Measurements from ENCODE around the gene GRK1.

Gene GRK1

DNA sequence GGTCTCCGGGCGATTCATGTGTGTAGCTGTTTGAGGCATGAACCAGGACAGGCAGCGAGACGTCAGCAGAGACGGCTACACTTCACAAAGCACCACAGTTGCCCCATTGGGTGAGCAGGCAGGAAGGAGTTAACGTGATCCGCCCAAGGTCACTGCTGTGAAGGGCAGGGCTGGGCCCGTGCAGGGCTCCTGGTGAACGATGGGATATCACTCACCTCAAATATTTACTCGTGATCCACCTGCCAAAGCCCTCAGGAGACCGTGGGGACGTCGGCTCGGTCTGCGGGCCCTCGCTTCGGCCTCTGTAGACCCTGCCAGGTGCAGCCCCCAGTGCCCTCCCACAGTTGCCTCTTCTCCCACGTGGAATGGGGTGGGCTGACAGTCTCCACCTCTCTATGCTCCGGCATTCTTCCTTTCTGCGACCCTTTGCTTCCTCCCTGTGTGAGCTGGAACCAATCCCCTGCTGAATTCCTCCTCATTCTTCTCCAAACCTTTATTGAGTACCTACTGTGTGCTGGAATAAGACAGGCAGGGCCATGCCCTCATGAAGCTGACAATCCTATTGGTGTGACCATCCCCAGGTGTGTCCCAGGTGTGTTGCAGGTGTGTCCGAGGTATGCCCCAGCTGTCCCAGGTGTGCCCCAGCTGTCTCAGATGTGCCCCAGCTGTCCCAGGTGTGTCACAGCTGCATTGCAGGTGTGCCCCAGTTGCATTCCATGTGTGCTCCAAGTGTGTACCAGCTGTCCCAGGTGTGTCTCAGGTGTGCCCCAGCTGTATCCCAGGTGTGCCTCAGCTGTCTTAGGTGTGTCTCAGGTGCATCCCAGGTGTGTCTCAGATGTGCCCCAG is 2.0 kb upstream of the GRK1 start:
- DNase-seq (ENCODE audit: low read depth in 1 of 2, low spot score in 1 of 2) = no peak

DNA sequence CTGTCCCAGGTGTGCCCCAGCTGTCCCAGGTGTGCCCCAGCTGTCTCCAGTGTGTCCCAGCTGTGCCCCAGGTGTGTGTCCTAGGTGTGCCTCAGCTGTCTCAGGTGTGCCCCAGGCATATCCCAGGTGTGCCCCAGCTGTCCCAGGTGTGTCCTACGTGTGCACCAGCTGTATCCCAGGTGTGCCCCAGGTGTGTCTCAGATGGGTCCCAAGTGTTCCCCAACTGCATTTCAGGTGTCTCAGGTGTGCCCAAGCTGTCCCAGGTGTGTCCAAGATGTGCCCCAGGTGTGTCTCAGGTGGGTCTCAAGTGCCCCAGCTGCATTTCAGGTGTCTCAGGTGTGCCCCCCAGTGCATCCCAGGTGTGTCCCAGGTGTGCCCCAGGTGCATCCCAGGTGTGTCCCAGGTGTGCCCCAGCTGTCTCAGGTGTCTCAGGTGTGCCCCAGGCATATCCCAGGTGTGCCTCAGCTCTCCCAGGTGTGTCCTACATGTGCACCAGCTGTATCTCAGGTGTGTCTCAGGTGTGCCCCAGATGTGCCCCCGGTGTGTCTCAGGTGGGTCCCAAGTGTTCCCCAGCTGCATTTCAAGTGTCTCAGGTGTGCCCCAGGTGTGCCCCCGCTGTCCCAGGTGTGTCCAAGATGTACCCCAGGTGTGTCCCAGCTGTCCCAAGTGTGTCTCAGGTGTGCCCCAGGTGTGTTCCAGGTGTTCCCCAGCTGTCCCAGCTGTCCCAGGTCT is 1.3 kb upstream of the GRK1 start:
- DNase-seq (ENCODE audit: low read depth in 1 of 2, low spot score in 1 of 2) = no peak

DNA sequence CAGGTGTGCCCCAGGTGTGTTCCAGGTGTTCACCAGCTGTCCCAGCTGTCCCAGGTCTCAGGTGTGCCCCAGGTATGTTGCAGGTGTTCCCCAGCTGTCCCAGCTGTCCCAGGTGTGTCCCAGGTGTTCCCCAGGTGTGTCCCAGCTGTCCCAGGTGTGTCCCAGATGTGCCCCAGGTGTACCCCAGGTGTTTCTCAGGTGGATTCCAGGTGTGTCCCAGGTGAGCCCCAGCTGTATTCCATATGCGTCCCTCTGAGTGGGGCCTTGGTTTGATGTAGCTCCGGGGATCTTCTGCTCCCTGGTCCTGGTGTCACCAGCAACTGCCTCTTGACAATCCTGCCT is 719 bp upstream of the GRK1 start:
- DNase-seq (ENCODE audit: low read depth in 1 of 2, low spot score in 1 of 2) = no peak

DNA sequence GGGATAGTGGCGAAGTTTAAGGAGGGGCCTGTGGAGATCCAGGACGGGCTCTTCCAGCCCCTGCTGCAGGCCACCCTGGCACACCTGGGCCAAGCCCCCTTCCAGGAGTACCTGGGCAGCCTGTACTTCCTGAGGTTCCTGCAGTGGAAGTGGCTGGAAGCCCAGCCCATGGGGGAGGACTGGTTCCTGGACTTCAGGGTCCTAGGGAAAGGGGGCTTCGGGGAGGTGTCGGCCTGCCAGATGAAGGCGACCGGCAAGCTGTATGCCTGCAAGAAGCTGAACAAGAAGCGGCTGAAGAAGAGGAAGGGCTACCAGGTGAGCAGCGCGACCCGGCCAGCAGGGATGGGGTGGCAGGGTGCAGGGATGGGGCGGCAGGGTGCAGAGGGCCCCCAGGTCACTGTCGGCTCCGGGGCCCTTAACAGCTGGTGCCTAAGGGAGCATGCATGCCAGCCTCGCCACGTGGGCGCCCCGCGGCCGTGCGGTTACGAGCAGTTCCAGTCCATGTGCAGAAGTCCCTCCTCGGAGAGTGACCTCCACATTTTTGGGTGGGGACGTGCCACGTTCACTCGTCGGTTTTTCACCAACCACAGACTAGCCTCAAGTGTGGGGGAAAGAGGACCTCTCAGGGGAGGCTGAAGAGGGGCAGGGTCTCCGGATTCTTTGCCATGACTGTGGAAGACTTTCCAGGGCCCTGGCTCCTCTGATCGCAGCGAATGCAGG is 912 bp downstream of the GRK1 start:
- no peak for DNase-seq (ENCODE audit: low read depth in 1 of 2, low spot score in 1 of 2)

DNA sequence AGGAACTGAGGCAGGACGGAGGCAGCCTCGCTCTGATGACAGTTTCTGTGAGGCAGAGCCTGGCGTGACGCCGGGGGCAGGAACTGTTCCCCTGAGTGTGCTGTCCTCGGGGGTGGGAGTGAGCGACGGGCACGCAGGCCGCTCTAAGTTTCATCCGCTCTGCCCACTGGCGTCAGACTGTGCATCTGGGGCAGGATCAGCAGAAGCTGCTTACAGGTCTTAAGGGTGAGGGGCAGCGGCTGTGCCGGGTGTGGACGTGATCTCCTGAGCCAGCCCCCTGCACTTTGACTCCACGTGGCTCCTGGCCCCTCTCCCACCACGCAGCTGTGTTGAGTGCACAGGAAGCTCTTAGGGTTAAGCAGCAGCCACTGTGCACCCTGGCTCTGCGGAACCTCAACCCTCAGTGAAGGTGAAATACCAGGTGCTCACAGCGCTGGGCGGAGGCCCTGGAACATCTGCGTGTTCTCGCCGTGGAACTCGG is 1.5 kb downstream of the GRK1 start:
- no peak for DNase-seq (ENCODE audit: low read depth in 1 of 2, low spot score in 1 of 2)

DNA sequence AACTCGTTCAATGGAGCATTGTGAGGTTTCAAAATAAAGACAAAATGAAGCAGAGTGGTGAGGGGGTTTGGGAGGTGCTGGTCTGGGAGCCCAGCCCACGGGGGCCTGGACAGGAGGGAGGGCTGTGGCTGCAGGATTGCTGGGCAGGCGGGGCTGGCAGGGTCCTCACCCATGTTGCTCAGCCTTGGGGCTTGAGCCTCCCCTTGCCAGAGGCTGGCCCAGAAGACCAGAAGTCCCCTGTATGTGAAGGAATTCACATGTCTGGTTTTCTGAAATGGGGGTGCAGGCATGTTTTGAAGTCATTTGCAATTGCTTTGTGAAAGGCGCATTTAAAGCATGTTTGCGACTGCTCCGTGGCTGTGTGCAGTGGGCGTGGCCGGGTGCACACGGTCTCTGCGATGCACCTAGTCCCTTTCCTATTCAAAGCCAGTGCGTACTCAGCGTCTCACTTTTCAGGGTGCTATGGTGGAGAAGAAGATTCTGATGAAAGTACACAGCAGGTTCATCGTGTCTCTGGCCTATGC is 2.3 kb downstream of the GRK1 start:
- DNase-seq (ENCODE audit: low read depth in 1 of 2, low spot score in 1 of 2) = no peak

DNA sequence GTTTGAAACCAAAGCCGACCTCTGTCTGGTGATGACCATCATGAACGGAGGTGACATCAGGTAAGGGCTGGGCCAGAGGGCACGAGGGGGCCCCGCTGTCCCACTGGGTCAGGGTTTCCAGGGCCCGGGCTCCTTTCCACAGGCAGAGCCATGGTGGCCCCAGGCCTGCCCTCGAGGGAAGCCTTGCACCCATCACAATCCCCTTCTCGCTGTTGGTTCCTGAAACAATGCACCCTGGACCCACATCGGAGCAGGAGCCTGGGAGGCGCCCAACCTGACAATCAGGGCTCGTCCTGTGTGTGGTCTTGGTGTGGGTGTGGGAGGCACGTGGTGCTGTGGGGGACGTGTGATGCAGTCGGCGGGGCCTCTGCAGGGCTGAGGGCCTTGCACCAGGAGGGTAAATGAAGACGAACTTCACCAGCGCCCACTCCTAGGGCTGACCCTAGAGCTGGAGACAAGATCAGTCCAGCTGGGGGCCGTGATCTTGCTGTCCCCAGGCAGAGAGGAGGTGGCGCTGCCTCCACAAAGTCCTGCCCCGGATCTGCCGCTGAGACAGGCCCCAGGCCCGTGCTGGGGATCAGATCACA is 2.8 kb downstream of the GRK1 start:
- DNase-seq (ENCODE audit: low read depth in 1 of 2, low spot score in 1 of 2) = no peak

DNA sequence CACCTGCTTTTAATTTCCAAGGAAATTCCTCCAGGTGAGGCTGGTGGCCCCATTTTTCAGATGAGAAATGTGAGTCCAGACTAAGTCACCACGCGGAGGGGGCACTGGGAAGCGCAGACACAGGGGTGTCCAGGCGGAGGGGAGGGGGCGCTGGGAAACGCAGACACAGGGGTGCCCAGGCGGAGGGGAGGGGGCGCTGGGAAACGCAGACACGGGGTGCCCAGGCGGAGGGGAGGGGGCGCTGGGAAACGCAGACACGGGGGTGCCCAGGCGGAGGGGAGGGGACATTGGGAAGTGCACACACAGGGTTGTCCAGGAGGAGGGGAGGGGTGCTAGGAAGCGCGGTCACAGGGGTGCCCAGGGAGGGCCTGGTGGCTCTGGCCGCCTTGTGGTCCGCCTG is 3.5 kb downstream of the GRK1 start:
- no peak for DNase-seq (ENCODE audit: low read depth in 1 of 2, low spot score in 1 of 2)

DNA sequence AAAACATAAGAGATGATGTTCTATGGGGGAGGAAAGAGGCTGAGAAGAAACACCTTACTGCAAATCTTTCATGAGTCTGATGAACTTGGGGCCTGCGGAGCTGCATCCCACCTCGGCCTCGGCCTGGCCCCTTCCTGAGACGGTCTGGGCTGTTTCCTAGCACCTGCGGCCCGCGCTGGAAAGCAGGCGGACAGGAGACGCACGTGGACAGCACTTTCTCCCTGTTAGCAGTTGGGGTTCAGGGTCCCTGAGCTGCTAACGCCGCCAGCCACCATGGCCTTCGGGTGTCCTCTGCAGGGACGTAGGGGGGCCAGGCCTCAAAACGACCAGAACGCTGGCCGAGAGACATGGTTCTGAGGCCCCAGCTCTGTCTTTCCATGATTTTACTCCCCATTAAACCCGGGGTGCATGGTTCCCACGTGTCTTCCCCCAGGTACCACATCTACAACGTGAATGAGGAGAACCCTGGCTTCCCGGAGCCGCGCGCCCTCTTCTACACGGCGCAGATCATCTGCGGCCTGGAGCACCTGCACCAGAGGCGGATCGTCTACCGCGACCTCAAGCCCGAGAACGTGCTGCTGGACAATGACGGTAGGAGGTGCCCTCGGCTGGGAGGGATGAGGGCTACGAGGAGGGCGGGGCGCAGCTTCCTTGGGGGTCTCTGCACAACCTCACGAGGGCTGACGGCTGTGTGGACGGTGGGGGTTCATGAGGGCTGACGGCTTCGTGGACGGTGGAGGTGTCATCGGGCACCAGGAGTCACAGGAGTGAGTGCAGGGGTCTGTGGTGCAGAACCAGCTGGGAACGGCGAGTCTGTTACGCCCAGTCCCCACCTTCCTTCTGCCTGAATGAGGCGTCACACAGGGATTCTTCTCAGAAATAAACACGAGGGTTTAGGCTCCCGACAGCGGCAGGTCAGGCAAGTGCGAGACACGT is 4.3 kb downstream of the GRK1 start:
- DNase-seq (ENCODE audit: low read depth in 1 of 2, low spot score in 1 of 2) = no peak

DNA sequence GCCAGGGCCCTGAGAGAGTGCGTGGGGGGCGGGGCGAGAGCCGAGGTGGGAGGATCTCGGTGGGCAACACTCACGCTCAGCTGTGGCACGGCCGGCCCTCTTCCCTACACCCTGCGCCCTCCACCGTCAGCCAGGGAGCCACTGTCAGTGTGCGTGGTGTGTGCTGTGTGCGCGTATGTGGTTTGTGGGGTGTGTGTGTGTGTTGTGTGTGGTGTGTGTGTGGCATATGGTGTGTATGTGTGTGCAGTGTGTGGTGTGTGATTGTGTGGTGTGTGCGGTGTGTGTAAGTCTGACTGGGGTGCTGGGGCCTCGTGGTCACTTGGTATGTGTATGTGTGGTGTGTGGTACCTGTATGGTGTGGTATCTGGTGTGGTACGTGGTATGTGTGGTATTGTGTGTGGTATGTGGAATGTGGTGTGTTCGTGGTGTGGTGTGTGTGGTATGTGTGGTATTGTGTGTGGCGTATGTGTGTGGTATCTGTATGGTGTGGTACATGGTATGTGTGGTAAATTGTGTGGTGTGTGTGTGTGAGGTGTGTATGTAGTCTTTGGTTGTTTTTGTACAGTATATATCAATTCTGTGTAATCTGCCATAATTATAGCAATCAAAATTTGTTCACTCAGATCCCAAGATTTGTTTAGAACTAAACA is 5.1 kb downstream of the GRK1 start:
- no peak for DNase-seq (ENCODE audit: low read depth in 1 of 2, low spot score in 1 of 2)

DNA sequence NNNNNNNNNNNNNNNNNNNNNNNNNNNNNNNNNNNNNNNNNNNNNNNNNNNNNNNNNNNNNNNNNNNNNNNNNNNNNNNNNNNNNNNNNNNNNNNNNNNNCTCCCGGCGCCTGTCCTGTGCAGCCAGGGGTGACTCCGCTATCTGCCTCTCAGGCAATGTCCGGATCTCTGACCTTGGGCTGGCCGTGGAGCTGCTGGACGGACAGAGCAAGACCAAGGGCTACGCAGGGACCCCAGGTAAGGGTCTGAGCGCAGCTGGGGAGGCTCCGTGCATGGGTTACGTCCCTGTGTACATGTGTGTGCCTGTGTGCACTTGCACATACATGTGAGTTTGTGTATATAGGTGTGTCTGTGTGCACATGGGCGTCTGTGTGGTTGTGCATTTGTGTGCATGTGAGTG is 55.9 kb downstream of the GRK1 start:
- no peak for DNase-seq (ENCODE audit: low read depth in 1 of 2, low spot score in 1 of 2)

DNA sequence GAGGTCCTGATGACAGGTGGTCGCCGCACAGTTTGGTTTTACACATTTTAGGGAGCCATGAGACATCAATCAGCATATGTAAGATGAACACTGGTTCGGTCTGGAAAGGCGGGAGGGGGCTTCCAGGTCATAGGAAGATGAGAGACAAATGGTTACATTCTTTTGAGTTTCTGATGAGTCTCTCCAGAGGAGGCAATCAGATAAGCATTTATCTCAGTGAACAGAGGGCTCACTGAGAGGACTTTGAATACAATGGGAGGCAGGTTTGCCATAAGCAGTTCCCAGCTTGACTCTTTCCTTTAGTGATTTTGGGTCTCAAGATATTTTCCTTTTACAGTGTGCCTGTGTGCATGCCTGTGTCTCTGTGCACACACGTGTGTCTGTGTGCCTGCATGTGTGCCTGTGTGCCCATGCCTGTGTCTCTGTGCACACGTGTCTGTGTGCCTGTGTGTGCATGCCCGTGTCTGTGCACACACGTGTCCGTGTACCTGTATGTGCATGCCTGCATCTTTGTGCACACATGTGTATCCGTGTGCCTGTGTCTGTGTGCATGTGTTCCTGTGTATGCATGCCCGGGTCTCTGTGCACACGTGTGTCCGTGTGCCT is 56.5 kb downstream of the GRK1 start:
- no peak for DNase-seq (ENCODE audit: low read depth in 1 of 2, low spot score in 1 of 2)

DNA sequence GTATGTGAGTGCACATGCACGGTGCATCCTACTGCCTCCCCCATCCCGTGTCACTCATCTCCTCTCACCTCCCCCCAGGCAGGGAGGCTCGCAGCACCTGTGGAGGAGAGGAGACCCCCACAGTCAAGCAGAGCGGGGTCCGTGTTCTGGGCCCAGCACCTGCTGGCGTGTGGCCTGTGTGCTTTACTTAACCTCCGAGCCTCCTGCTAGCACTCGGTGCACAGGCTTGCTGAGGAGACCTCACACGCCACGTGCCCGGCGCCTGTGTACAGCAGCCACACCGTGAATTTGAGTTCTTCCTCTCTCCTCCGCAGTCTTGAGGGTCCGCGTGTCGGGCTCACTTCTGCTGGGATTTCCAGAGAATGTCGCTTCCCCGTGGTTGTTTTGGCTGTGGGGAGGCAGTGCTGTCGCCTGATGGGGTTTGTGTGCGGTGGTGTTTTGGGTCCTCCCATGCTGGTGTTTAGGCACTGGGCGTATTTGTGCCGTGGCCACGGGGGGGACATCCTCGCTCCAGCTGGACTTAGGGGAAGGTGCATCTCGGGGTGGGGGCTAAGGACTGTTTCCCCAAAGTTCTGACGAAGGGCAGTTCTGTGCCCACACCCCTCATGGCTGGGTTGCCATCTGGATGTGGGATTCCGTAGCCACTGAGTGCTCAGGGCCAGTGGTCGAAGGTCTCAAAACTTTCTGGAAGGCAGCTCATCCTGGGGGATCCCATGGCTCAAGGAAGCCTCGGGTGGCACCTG is 57.2 kb downstream of the GRK1 start:
- no peak for DNase-seq (ENCODE audit: low read depth in 1 of 2, low spot score in 1 of 2)

DNA sequence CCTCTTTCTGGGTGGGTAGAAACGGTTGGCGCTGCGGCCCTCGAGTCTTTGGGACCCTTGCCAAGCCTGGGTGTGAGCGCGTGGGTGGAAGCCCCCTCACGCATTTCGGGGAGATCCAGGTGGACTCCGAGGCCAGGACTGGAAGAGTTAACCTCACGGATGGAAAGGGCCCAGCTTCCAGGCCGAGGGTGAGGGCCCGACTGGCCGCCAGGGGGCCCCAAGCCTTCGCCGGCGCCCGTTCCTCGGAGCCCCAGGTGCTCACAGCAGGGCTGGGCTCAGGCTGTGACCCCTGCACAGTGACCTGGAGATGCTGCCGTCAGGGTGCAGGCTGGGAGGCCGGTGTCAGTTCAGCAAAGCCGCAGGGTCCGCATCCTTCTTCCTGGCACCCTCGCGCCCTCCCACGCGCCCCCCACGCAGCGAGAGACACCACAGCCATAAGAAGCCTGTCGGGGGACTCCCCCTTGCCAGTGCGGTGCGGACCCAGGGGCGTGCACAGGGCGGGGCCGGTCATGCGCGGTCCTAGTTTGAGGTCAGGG is 57.8 kb downstream of the GRK1 start:
- DNase-seq (ENCODE audit: low read depth in 1 of 2, low spot score in 1 of 2) = peak; percentile 84 to 85

DNA sequence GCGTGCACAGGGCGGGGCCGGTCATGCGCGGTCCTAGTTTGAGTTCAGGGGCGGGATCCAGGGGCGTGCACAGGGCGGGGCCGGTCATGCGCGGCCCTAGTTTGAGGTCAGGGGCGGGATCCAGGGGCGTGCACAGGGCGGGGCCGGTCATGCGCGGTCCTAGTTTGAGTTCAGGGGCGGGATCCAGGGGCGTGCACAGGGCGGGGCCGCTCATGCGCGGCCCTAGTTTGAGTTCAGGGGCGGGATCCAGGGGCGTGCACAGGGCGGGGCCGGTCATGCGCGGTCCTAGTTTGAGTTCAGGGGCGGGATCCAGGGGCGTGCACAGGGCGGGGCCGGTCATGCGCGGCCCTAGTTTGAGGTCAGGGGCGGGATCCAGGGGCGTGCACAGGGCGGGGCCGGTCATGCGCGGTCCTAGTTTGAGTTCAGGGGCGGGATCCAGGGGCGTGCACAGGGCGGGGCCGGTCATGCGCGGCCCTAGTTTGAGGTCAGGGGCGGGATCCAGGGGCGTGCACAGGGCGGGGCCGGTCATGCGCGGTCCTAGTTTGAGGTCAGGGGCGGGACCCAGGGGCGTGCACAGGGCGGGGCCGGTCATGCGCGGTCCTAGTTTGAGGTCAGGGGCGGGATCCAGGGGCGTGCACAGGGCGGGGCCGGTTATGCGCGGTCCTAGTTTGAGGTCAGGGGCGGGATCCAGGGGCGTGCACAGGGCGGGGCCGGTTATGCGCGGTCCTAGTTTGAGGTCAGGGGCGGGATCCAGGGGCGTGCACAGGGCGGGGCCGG is 58.5 kb downstream of the GRK1 start:
- DNase-seq (ENCODE audit: low read depth in 1 of 2, low spot score in 1 of 2) = peak; percentile 42 to 51

DNA sequence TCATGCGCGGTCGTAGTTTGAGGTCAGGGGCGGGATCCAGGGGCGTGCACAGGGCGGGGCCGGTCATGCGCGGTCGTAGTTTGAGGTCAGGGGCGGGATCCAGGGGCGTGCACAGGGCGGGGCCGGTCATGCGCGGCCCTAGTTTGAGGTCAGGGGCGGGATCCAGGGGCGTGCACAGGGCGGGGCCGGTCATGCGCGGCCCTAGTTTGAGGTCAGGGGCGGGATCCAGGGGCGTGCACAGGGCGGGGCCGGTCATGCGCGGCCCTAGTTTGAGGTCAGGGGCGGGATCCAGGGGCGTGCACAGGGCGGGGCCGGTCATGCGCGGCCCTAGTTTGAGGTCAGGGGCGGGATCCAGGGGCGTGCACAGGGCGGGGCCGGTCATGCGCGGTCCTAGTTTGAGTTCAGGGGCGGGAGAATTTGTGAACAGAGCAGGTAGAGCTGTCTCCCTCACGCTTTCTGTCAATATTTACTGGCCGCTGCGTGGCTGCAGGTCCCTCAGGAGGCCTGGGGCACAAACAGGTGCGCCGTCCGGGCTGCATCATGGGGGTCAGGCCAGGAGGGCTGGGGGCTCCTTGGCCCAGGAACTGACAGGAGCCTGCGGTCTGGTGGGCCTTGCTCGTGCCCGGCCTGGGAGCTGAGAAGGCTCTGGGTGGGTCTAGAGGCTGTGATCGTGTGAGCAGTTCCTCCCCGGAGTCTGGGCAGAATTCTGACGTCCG is 59.2 kb downstream of the GRK1 start:
- peak in 1 of 2 donors; percentile 25 for DNase-seq (ENCODE audit: low read depth in 1 of 2, low spot score in 1 of 2)

DNA sequence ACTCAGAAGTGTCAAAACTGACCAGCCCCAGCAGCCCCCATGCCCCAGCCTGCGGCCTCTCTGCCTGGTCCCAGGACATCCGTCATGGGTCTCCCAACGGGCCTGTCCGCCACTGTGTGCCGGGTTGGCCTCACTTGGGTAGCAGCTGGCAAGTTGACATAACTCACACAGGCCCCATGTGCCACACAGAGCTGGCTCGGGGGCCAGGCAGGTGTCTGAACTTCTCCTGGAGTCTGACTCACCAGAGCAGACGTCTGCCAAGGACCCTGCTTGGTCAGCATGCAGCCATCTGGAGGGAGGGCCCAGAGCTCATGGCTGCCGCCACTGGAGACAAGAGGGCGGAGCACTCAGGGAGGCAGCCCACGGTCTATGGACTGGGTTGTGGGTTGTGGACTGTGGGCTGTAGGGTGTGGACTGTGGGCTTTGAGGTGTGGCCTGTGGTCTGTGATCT is 60.0 kb downstream of the GRK1 start:
- no peak for DNase-seq (ENCODE audit: low read depth in 1 of 2, low spot score in 1 of 2)

All from activated CD4-positive, alpha-beta T cell treated with anti-CD3 and anti-CD28 coated beads, Interleukin-2, amount 50 U/mL, for 24 hours (primary cell).